GM18502 (cell line): Measurements from ENCODE around the gene GPRASP3.

Experiments
- ATAC-seq: cut with Tn5 transposase; IDR thresholded peaks from one replicate; pipeline ENCODE4 v1.9.1; 2021; ENCODE audit warnings: mild to moderate bottlenecking; ENCODE audit not compliant: unreplicated experiment, poor library complexity

GPRASP3 gene

DNA sequence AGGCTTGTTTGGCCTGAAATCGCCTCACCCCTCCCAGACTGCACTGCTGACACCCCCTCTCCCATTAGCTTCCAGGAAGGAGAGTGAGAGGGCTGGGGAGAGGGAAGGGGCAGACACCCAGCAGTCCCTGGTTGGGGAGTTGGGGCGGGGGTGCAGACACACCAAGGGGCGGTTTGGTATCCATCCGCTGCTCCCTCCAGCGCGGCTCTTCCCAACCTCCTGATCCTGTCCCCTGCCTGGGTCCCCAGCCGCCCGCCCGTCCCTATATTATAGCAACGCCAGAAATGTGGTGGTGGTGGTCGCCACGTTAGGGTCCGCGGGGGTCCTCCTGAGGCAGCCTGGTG lies 24.9 kb downstream of the GPRASP3 start:
- ATAC-seq: no peak

DNA sequence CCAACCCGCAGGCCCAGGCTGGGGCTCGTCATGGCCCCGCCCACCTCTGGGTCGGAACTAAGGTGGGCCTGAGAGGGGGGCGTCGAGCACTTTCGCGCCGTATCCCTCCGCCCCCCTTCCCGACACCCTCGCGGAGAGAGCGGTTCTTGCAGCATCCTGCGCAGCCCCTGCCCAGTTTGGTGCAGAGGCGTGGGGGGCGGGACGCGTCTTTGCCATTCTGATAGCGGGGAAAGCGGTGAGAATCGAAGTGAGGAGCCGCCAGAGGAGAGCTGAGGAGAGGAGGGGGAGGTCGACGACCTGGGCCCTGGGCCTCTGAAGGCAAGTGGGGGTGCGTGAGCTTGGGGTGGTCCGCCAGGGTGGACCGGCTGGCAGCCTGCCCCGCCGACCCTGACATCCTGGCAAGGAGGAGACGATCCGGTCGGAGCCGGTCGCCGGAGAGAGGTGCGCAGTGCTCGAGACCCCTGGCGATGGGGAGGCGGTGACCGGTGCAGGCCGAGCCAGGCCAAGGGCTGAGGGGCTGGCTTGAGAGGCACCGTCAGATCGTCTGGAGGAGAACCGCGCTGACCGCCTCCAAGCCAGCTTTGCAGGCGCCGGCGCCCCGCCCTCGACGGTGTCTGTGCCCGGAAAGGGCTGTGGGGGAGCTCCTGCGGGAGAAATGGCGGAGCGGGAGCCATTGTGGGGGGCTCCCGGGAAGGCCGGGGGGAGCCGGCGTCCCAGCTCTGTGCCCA lies 25.5 kb downstream of the GPRASP3 start:
- ATAC-seq: no peak

DNA sequence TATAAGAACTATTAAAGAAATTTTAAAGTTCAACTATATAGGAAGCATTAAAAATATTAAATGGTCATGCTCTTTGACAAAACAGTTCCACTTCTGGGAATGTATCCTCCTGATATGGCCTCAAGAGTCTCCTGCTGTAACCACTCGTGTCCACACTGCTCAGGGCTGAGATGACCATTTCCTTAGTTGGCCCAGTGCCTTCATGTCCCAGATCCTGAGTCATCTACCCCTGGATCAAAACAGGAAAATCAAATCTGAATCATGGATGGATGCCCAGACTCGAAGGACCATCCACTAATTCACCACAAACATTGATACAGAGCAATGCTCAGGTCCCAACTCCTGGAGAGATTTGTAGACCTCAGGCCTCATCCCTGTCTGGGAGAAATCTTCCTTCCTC lies 44.7 kb downstream of the GPRASP3 start:
- ATAC-seq: no peak

- ATAC-seq: no peak
These were observed 45.3 kb downstream of the GPRASP3 start for GRCh38 chrX:102765809-102766208.

DNA sequence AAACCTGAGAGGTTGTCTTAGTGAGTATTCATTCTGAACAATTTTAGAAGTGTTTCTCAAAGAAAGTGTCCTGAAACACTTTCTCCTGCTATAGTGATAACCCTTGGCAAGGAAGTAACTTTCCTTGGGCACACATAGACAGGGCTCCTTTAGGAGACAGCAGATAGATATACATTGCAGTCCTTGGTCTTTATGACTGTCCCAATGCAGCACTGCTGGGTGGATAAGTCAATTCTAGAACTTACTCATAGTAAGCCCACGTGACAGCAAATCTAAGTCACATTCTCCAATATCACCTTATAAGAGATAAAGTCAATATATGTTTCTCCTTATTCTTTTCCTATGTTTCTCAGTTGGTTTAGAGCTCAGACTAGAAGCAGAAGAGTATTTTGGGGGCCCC lies 46.7 kb downstream of the GPRASP3 start:
- ATAC-seq: no peak

- peak; percentile 96 for ATAC-seq
These were observed 48.6 kb downstream of the GPRASP3 start for GRCh38 chrX:102768987-102769761.
